Stimulated activated CD8-positive, alpha-beta memory T cell treated with anti-CD3 and anti-CD28 coated beads, Interleukin-12 subunit alpha, Interleukin-12 subunit beta, amount 100 ng/mL, for 1 hour (primary cell): ENCODE measurements around the gene ENG.
"Not testable (repeated sequence)": the region's sequence is repeated elsewhere in the genome, so short reads cannot be mapped to it uniquely, and the experiment has no call there.

ENCODE experiments used
- DNase-seq: peaks from one replicate; pipeline ENCODE4 v3.0.0-alpha.2; 2020; ENCODE audit warnings: low read depth

Gene ENG

GRCh38 chr9:127841087-127841835 is 13.2 kb downstream of the ENG start:
- no peak for DNase-seq

GRCh38 chr9:127838375-127839078 is 15.9 kb downstream of the ENG start:
- DNase-seq: no peak

- DNase-seq: no peak
Observed at GRCh38 chr9:127837346-127837745, 17.1 kb downstream of the ENG start.

GRCh38 chr9:127836561-127836960 is 17.9 kb downstream of the ENG start:
- DNase-seq: not testable (repeated sequence)

GRCh38 chr9:127835991-127836516 is 18.4 kb downstream of the ENG start:
- no peak for DNase-seq

GRCh38 chr9:127833555-127833954 is 20.9 kb downstream of the ENG start:
- DNase-seq: no peak

GRCh38 chr9:127832248-127832647 is 22.2 kb downstream of the ENG start:
- DNase-seq: no peak

GRCh38 chr9:127829205-127829906 is 25.1 kb downstream of the ENG start:
- no peak for DNase-seq

GRCh38 chr9:127828262-127829031 is 26.0 kb downstream of the ENG start:
- no peak for DNase-seq

- no peak for DNase-seq
Observed at GRCh38 chr9:127826253-127826913, 28.1 kb downstream of the ENG start.

- DNase-seq: no peak
Observed at GRCh38 chr9:127825319-127826051, 29.0 kb downstream of the ENG start.

- no peak for DNase-seq
Observed at GRCh38 chr9:127822108-127822507, 32.4 kb downstream of the ENG start.

- no peak for DNase-seq
Observed at GRCh38 chr9:127818574-127818973, 35.9 kb downstream of the ENG start.

GRCh38 chr9:127817881-127818434 is 36.5 kb downstream of the ENG start:
- DNase-seq: no peak

- no peak for DNase-seq
Observed at GRCh38 chr9:127816728-127817127, 37.7 kb downstream of the ENG start.

GRCh38 chr9:127816362-127816725 is 38.1 kb downstream of the ENG start:
- no peak for DNase-seq

- DNase-seq: no peak
Observed at GRCh38 chr9:127815512-127816361, 38.7 kb downstream of the ENG start.

GRCh38 chr9:127814619-127815511 is 39.6 kb downstream of the ENG start:
- no peak for DNase-seq
